Keratinocyte (primary cell): ENCODE results near the gene CRAMP1. TPM values are rescaled to one million over a fixed set of nuclear protein-coding genes. Genes with fewer than 3 reads are reported as not detected.
A peak's percentile ranks its signal among the peaks of the same experiment; 100 is the strongest.

Experiments used
- DNase-seq: peaks from one replicate; pipeline ENCODE4 v3.0.0-alpha.2; 2011; ENCODE audit warnings: low read depth, missing footprints, low spot score
- FAIRE-seq: peaks from 2 replicates; lab custom pipeline; 2011; peaks lifted over from hg19 to GRCh38; lab: Jason Lieb, UNC
- H2AFZ ChIP-seq: 2 replicates; pipeline ENCODE4 v1.6.0; 2012; ENCODE audit warnings: low read length, control low read depth, inconsistent platforms; ENCODE audit not compliant: control insufficient read depth
- H3K27ac ChIP-seq: 2 replicates; pipeline ENCODE4 v1.5.1; 2011; ENCODE audit warnings: low read length; ENCODE audit not compliant: control insufficient read depth, insufficient read depth
- H3K27me3 ChIP-seq: 3 replicates; pipeline ENCODE4 v1.6.0; 2011; ENCODE audit warnings: low read length; ENCODE audit not compliant: control insufficient read depth, insufficient read depth; ENCODE audit errors: extremely low read depth
- H3K36me3 ChIP-seq, 2 experiments: 2 replicates in 1 of 2; 3 replicates in 1 of 2; pipeline ENCODE4 v1.5.1; 2011; ENCODE audit warnings: low read length in 2 of 2, mild to moderate bottlenecking in 1 of 2; ENCODE audit not compliant: control insufficient read depth in 2 of 2, insufficient read depth in 2 of 2; ENCODE audit errors: extremely low read depth in 1 of 2
- H3K4me1 ChIP-seq: 3 replicates; pipeline ENCODE4 v1.5.1; 2011; ENCODE audit warnings: low read length; ENCODE audit not compliant: control insufficient read depth, insufficient read depth; ENCODE audit errors: extremely low read depth
- H3K4me2 ChIP-seq: 3 replicates; pipeline ENCODE4 v1.6.0; 2011; ENCODE audit warnings: low read depth, low read length; ENCODE audit not compliant: control insufficient read depth, insufficient read depth; ENCODE audit errors: extremely low read depth
- H3K4me3 ChIP-seq, 3 experiments: fragments of 200-600 bp in 1 of 3; sonication (generic) in 1 of 3; 2 replicates in 2 of 3; 3 replicates in 1 of 3; pipeline ENCODE4 v1.5.1; 2011 to 2016; ENCODE audit warnings: low read length in 3 of 3, mild to moderate bottlenecking in 3 of 3, control low read depth in 2 of 3, inconsistent platforms in 1 of 3, low read depth in 1 of 3, mixed read lengths in 1 of 3, mixed run types in 1 of 3, moderate library complexity in 1 of 3; ENCODE audit not compliant: control insufficient read depth in 2 of 3, insufficient read depth in 2 of 3; ENCODE audit errors: extremely low read depth in 1 of 3
- H3K79me2 ChIP-seq: 2 replicates; pipeline ENCODE4 v1.6.0; 2012; ENCODE audit warnings: low read length; ENCODE audit not compliant: control insufficient read depth, insufficient read depth
- H3K9ac ChIP-seq: 3 replicates; pipeline ENCODE4 v1.6.0; 2011; ENCODE audit warnings: low read length; ENCODE audit not compliant: control insufficient read depth, insufficient read depth; ENCODE audit errors: extremely low read depth
- H3K9me1 ChIP-seq: 3 replicates; pipeline ENCODE4 v1.6.0; 2011; ENCODE audit warnings: low read length; ENCODE audit not compliant: control insufficient read depth, insufficient read depth; ENCODE audit errors: extremely low read depth
- H3K9me3 ChIP-seq: 2 replicates; pipeline ENCODE4 v1.5.1; 2012; ENCODE audit warnings: low read depth, low read length; ENCODE audit not compliant: control insufficient read depth
- H4K20me1 ChIP-seq: 3 replicates; pipeline ENCODE4 v1.6.0; 2011; ENCODE audit warnings: low read length; ENCODE audit not compliant: control insufficient read depth, insufficient read depth; ENCODE audit errors: extremely low read depth
- CTCF ChIP-seq, 3 experiments: IDR thresholded peaks in 1 of 3; conservative IDR thresholded peaks in 1 of 3; optimal IDR thresholded peaks in 1 of 3; 2 replicates in 2 of 3; 3 replicates in 1 of 3; pipeline versions ENCODE3 to v1.5.1; 2011; ENCODE audit warnings: low read length in 3 of 3, mild to moderate bottlenecking in 3 of 3, moderate library complexity in 2 of 3, control low read depth in 1 of 3, inconsistent platforms in 1 of 3; ENCODE audit not compliant: insufficient read depth in 2 of 3; ENCODE audit errors: extremely low read depth in 1 of 3
- EZH2 ChIP-seq: IDR thresholded peaks from one replicate; pipeline ENCODE4 v1.6.1; 2012; ENCODE audit warnings: inconsistent platforms, mild to moderate bottlenecking, low read length, moderate library complexity
- dilution Hi-C: fragments of 300-500 bp; cut with MboI; formaldehyde crosslinking; loops from one replicate; pipeline ENCODE4 v1.7.0; 2020; ENCODE audit warnings: low sequenced_read_pairs; ENCODE audit not compliant: extremely low pct_ligation_motif_present
- polyA plus RNA-seq, 5 experiments: library from polyadenylated mRNA; depleted of rRNA in 3 of 5; stranded (reverse) in 3 of 5; stranded (forward) in 1 of 5; unstranded in 1 of 5; fragments of >200 nt; gene quantifications; 1 replicate in 1 of 5; 2 replicates in 3 of 5; 3 replicates in 1 of 5; pipeline versions ENCODE4 v1.2.1 to v1.2.3, GENCODE V29; 2011 to 2012; ENCODE audit warnings: missing spikeins in 2 of 5, low read depth in 1 of 5, low replicate concordance in 1 of 5

CRAMP1 gene
- polyA plus RNA-seq, 1 donor (not counting 4 experiments of a cell fraction or from before 2014, with no cell fraction given): 6.5 TPM

DNA sequence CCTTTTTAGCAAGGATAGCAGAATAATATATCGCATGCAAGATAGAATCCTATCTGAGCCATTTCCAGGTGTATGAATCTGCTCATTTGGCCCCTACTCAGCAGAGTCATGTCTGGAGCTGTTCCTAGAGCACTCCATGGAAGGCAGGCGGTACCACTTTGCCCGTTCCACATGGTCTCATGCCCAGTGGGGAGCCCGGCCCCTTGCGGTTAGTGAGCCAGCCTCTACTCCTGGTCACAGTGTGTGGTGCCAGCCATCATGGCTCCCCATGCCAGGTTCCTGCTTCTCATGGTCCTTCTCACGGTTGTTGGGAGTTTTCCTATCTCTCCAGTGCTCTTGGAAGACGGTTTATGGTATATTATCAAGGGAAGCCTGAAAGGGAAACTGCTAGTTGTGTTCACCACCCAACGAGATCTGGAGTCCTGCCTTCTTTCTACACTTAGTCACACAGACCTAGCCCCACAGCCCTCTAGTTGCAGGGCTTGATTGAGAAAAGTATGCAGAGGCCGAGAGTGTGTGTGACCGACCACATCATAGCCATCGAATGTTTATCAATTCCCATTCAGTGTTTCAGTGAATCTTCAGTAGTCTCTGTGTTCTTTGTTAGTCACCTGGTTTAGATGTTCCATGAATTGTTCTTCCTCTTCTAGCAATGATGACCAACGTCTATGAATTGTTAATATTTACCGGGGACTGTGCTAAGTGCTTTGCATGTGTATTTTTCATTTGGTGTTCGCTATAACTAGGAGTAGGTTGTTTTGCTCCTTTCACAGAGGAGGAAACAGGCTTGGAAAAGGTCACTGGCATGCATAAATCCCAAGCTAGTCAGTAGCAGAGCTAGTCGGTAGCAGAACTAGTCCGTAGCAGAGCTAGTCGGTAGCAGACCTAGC is 75.5 kb downstream of the CRAMP1 start:
- no peaks in the 10 kb centered on the region for H4K20me1 ChIP-seq
- H3K4me1 ChIP-seq: peaks cover 63% of the 10 kb centered on the region
- DNase-seq (no peak), FAIRE-seq (peak; percentile 57)
- H3K27ac ChIP-seq: peak overlapping the region; percentile 98
- TF ChIP-seq EZH2 (no peak), CTCF (optimal IDR thresholded peaks at IDR 0.05 in 1 of 3, IDR thresholded peaks at IDR 0.05 in 1 of 3, conservative IDR thresholded peaks at IDR 0.05 in 1 of 3; ENCODE audit: extremely low read depth in 1 of 3, insufficient read depth in 2 of 3, low read length in 3 of 3) (no peak)
- no peak overlapping the region for H2AFZ ChIP-seq
- H3K79me2 ChIP-seq: peaks cover 75% of the 10 kb centered on the region
- H3K9ac ChIP-seq: peak overlapping the region; percentile 85
- dilution Hi-C loops: no loop called here
- H3K9me1 ChIP-seq: peaks cover 2% of the 10 kb centered on the region
- H3K4me3 ChIP-seq: no peak overlapping the region
- H3K9me3 ChIP-seq: peaks cover 3% of the 10 kb centered on the region
- H3K36me3 ChIP-seq: peaks cover 21 to 60% of the 10 kb centered on the region in 2 experiments
- H3K27me3 ChIP-seq: no peaks in the 10 kb centered on the region
- peak overlapping the region; percentile 60 for H3K4me2 ChIP-seq

DNA sequence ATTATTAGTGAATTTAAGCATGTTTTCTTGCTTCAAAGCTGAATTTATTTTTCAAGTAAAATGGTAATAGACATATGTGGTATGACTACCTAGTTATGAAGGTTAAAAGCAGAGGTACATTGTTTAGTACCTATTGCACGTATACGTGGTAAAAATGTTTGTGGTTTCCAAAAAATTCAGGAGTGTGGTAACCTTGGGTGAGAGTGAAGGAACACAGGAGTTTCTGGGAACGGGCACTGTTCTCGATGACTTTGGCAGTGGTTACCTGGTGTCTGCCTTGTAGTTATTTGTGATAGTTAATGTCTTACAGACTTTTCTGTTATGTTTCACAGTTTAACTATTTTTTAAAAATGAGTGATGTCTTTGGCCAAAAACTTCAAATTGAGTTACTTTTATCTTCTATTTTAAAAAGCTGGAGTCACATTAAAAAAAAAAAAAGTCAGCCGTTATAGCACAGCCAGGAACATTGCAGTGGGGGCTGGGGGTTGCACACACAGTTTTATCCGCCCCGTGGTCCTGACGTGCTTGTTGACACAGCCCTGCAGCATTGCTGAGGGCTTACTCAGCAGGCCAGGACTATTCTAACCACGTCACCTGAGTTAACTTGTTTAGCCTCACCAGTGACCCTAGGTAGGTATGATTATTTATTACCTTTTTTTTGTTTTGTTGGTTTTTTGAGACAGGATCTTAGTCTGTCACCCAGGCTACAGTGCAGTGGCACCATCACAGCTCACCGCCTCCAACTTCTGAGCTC is 76.8 kb downstream of the CRAMP1 start:
- H3K9me3 ChIP-seq: peaks cover 3% of the 10 kb centered on the region
- H3K9me1 ChIP-seq: peaks cover 2% of the 10 kb centered on the region
- H3K36me3 ChIP-seq: peaks cover 21 to 63% of the 10 kb centered on the region in 2 experiments
- TF ChIP-seq EZH2 (no peak), CTCF (optimal IDR thresholded peaks at IDR 0.05 in 1 of 3, IDR thresholded peaks at IDR 0.05 in 1 of 3, conservative IDR thresholded peaks at IDR 0.05 in 1 of 3; ENCODE audit: extremely low read depth in 1 of 3, insufficient read depth in 2 of 3, low read length in 3 of 3) (no peak)
- peaks cover 63% of the 10 kb centered on the region for H3K4me1 ChIP-seq
- dilution Hi-C loops: no loop called here
- peak overlapping the region; percentile 85 for H3K9ac ChIP-seq
- FAIRE-seq (peak; percentile 83), DNase-seq (peak; percentile 81)
- H3K27me3 ChIP-seq: no peaks in the 10 kb centered on the region
- H3K4me3 ChIP-seq: peak overlapping the region in 1 of 3 experiments; percentile 5
- no peak overlapping the region for H2AFZ ChIP-seq
- peak overlapping the region; percentile 98 for H3K27ac ChIP-seq
- peaks cover 76% of the 10 kb centered on the region for H3K79me2 ChIP-seq
- no peaks in the 10 kb centered on the region for H4K20me1 ChIP-seq
- H3K4me2 ChIP-seq: peak overlapping the region; percentile 60
